ENCODE data around the gene NDUFS8. TPM values are rescaled to one million over a fixed set of nuclear protein-coding genes. Genes with fewer than 3 reads are reported as not detected.
A peak's percentile ranks its signal among the peaks of the same experiment; 100 is the strongest.
"Not testable (repeated sequence)": the region's sequence is repeated elsewhere in the genome, so short reads cannot be mapped to it uniquely, and the experiment has no call there.

The NDUFS8 gene
- 157 and 175 TPM in 2 replicates for total RNA-seq (2014; rRNA removed; shearing (Covaris generic))
- 304 and 308 TPM in 2 replicates for polyA plus RNA-seq (2016; fragmentation: Nextera tagmentation; extraction: Ambion mirVana)
- long read RNA-seq, transcript NDUFS8-201 (7 exons, 791 nt), result major isoform, 187 of 242 reads
- long read RNA-seq, partial matches to known transcripts, result 19 of 242 reads
- long read RNA-seq, other reads (novel, unspliced or antisense), result 29 of 242 reads

DNA sequence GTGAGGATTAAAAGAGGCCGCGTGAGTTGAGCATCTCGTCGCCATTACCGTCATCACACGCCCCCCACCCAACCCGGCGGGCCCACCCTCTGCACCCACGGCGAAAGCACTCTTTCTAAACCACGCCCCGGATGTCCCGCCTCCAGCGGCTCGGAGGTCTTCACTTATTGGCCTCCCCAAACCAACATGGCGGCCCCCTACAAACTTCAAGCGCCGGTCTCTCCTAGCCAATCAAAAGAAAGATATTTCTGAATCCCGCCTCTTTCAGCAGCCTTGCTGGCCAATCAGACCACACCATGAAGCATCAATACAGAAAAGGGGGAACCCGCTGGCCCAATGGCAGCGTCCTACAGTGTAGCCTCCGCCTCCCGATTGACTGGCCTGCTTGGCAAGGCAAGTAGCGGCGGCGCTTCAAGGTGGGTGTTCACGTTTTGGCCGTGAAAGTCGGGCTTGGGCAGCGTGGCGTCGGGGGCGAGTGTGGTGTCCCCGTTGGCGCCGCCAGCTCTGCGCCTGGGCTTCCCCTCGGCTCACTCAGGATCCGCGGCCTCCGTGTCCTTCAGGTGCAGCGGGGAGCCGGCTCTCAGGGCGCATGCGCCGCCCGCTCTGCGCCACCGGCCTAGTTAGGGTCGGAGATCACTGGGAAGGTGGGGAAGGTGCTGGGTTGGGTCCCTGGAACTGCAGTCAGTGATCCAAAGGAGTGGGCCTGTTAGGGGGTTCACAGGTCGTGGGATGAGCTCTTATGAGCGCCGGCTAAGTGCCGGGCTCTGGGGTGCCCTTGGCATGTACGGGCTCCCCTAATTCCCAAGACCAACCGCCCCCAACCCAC is at the start of gene NDUFS8:
NDUFS8 (plus strand) TSS at position 364 of the 826 bp plus-strand sequence. CDS start 1,471 bp downstream, outside the sequence.
- ATAC-seq, result peak; percentile 94
- peak; percentile 99 for DNase-seq (ENCODE audit: low spot score)
- TF ChIP-seq POLR2AphosphoS5 (IDR thresholded peaks at IDR 0.05; ENCODE audit: low read depth) (peak; percentile 93), EZH2 (IDR thresholded peaks at IDR 0.05; ENCODE audit: low read depth, unreplicated experiment) (no peak)
- TF ChIP-seq, protein P1, sequence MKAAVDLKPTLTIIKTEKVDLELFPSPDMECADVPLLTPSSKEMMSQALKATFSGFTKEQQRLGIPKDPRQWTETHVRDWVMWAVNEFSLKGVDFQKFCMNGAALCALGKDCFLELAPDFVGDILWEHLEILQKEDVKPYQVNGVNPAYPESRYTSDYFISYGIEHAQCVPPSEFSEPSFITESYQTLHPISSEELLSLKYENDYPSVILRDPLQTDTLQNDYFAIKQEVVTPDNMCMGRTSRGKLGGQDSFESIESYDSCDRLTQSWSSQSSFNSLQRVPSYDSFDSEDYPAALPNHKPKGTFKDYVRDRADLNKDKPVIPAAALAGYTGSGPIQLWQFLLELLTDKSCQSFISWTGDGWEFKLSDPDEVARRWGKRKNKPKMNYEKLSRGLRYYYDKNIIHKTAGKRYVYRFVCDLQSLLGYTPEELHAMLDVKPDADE (IDR thresholded peaks at IDR 0.05), result peak; percentile 23; the same call in 1 of the 2 replicates
- Histone ChIP-seq H2AFZ (no peak within 1 kb of the TSS), H4K20me1 (replicated peaks; ENCODE audit: insufficient read depth) (no peaks in the 10 kb centered on the region), H3F3A (replicated peaks; ENCODE audit: low read depth) (no peaks in the 10 kb centered on the region), H3K27ac (ENCODE audit: low read depth) (0 out of 2 replicates have a peak within 1 kb of the TSS, but pooled peaks have one; percentile 27), H3K36me3 (ENCODE audit: insufficient read depth) (peaks cover 6% of the 10 kb centered on the region; the same call in 1 of the 2 replicates), H3K79me2 (replicated peaks; ENCODE audit: insufficient read depth) (peaks cover 13% of the 10 kb centered on the region), H3K9me2 (ENCODE audit: insufficient read depth) (no peaks in the 10 kb centered on the region), H3K4me2 (peak within 1 kb of the TSS; percentile 93), H3K27me3 (ENCODE audit: insufficient read depth) (no peaks in the 10 kb centered on the region), H3K4me3 (peak within 1 kb of the TSS; percentile 71), H3K4me1 (ENCODE audit: insufficient read depth) (peaks cover 3% of the 10 kb centered on the region; the same call in 1 of the 2 replicates)
- peaks cover 18% of the 10 kb centered on the region for H3K36me3 Mint-ChIP-seq (ENCODE audit: low read depth)
- peaks cover 16% of the 10 kb centered on the region for H3K4me1 Mint-ChIP-seq
- peak within 1 kb of the TSS; percentile 94 for H3K4me3 Mint-ChIP-seq
- H3K27ac Mint-ChIP-seq, result peak within 1 kb of the TSS; percentile 98
- no peaks in the 10 kb centered on the region for H3K9me3 Mint-ChIP-seq
- peaks cover 24% of the 10 kb centered on the region for H3K27me3 Mint-ChIP-seq (ENCODE audit: insufficient read depth, low read depth, poor library complexity)

DNA sequence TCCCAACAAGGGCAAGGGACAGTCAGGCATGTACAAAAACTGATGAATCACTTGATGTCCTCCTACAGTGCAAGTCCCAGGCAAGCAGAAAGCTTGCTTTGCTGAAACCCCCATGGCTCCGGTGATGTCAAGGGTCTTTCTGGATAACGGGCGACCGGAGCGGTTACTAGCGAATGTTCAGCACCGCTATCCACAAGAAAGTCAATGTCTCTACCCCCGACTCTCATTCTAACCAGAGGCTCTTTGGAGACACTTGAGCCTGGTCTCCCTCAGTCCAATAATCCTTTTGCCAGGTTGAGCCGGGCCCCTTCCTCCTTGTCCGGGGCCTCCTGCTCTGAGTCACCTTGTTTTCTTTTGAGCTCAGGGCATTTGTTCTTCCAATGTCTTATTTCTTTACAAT is 49.3 kb upstream of the NDUFS8 start:
- H3K4me1 ChIP-seq (ENCODE audit: insufficient read depth); H3K9me2 ChIP-seq (ENCODE audit: insufficient read depth); H4K20me1 ChIP-seq (replicated peaks; ENCODE audit: insufficient read depth); H3K36me3 Mint-ChIP-seq (ENCODE audit: low read depth); H3K4me3 ChIP-seq; H3F3A ChIP-seq (replicated peaks; ENCODE audit: low read depth); ATAC-seq; H3K4me3 Mint-ChIP-seq; H3K9me3 Mint-ChIP-seq; H3K27ac Mint-ChIP-seq; H2AFZ ChIP-seq; H3K36me3 ChIP-seq (ENCODE audit: insufficient read depth); H3K27me3 ChIP-seq (ENCODE audit: insufficient read depth); H3K27me3 Mint-ChIP-seq (ENCODE audit: insufficient read depth, low read depth, poor library complexity); DNase-seq (ENCODE audit: low spot score); H3K27ac ChIP-seq (ENCODE audit: low read depth); H3K4me2 ChIP-seq; H3K79me2 ChIP-seq (replicated peaks; ENCODE audit: insufficient read depth): not testable (repeated sequence)
- peaks cover 28% of the 10 kb centered on the region for H3K4me1 Mint-ChIP-seq

DNA sequence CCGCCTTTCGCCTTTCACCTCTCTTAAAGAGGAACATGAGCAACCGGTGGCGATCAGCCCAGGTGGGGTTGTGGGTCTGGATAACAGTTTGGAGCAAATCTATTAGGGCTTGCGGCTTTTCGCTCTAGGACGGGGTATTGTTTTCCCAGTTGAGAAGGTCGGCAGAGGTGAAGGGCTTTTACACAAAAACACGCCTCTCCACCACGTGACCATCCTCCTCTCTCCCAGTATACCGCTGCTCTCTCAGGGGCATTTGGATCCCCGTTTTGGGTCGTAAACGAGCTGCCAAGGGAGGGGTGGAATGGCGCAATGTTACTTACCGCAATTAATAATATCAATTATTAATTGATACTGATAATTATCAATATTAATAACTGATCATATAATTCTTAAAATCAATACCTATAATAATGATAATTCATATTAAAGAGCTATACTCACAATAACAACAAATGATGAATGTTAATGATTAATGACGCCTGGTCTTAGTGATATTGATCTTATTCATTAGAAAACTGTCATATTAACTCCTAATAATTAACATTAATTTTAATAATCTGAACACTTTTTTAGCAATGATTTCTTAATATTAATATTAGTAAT is 48.1 kb upstream of the NDUFS8 start:
- not testable (repeated sequence) for H3K27me3 Mint-ChIP-seq (ENCODE audit: insufficient read depth, low read depth, poor library complexity); H3K79me2 ChIP-seq (replicated peaks; ENCODE audit: insufficient read depth); H3K36me3 Mint-ChIP-seq (ENCODE audit: low read depth); H4K20me1 ChIP-seq (replicated peaks; ENCODE audit: insufficient read depth); H3K36me3 ChIP-seq (ENCODE audit: insufficient read depth); H3K9me3 Mint-ChIP-seq; DNase-seq (ENCODE audit: low spot score); H3F3A ChIP-seq (replicated peaks; ENCODE audit: low read depth); H2AFZ ChIP-seq; H3K9me2 ChIP-seq (ENCODE audit: insufficient read depth); H3K27ac Mint-ChIP-seq; H3K4me2 ChIP-seq; H3K4me3 Mint-ChIP-seq; ATAC-seq; H3K4me3 ChIP-seq; H3K27me3 ChIP-seq (ENCODE audit: insufficient read depth); H3K27ac ChIP-seq (ENCODE audit: low read depth); H3K4me1 ChIP-seq (ENCODE audit: insufficient read depth)
- peaks cover 28% of the 10 kb centered on the region for H3K4me1 Mint-ChIP-seq

Measured in GM23338 (cell line).